ENCODE data around the gene MEGF6. TPM values are rescaled to one million over a fixed set of nuclear protein-coding genes. Genes with fewer than 3 reads are reported as not detected.

MEGF6 gene
- total and polyA plus RNA-seq, 2 donors (not counting 1 experiment from before 2014, with no cell fraction given) = 43.2 to 77.3 TPM

GRCh38 chr1:3518756-3519155 lies 92.6 kb downstream of the MEGF6 start:
- Histone ChIP-seq H3K4me2 (replicated peaks; ENCODE audit: low read depth, low read length, poor library complexity, severe bottlenecking) (no peak overlapping the region), H2AFZ (ENCODE audit: insufficient read depth, low read depth, low read length, poor library complexity, severe bottlenecking) (no peak overlapping the region), H3K27ac (ENCODE audit: low read length in 2 of 2) (no peak overlapping the region), H3K4me1 (ENCODE audit: control insufficient read depth in 2 of 2, insufficient read depth in 2 of 2, low read length in 2 of 2) (no peaks in the 10 kb centered on the region), H4K20me1 (ENCODE audit: control insufficient read depth, insufficient read depth, low read length, poor library complexity, severe bottlenecking) (peaks cover 76% of the 10 kb centered on the region), H3K79me2 (ENCODE audit: control insufficient read depth, insufficient read depth, low read length) (peaks cover 13% of the 10 kb centered on the region), H3K36me3 (replicated peaks in 1 of 2; ENCODE audit: control extremely low read depth in 1 of 2, control insufficient read depth in 1 of 2, extremely low read depth in 1 of 2, insufficient read depth in 2 of 2, low read length in 1 of 2) (no peaks in the 10 kb centered on the region), H3K4me3 (ENCODE audit: control extremely low read depth in 1 of 5, extremely low read depth in 1 of 5, insufficient read depth in 1 of 5, low read depth in 2 of 5, low read length in 4 of 5) (no peak overlapping the region), H3K9me3 (ENCODE audit: control extremely low read depth in 1 of 3, control insufficient read depth in 2 of 3, insufficient read depth in 1 of 3, low read length in 2 of 3) (peaks cover 0 to 15% (median 0%) of the 10 kb centered on the region in 3 donors), H3K27me3 (replicated peaks in 1 of 4; ENCODE audit: control extremely low read depth in 1 of 4, control insufficient read depth in 3 of 4, insufficient read depth in 4 of 4, low read length in 3 of 4) (no peaks in the 10 kb centered on the region), H3K9ac (ENCODE audit: low read length) (no peak overlapping the region)
- ATAC-seq (ENCODE audit: low read depth) (no peak), DNase-seq (no peak)
- TF ChIP-seq EZH2 (IDR thresholded peaks at IDR 0.05; ENCODE audit: borderline replicate concordance, insufficient read depth, low read depth, low read length, poor library complexity, severe bottlenecking) (no peak), CTCF (IDR thresholded peaks at IDR 0.05) (no peak)
- H3K27ac Mint-ChIP-seq = no peak overlapping the region
- no peaks in the 10 kb centered on the region for H3K27me3 Mint-ChIP-seq
- intact Hi-C loops (cut with micrococcal nuclease) = no loop called here
- H3K9me3 Mint-ChIP-seq (ENCODE audit: insufficient read depth) = no peaks in the 10 kb centered on the region
- 98% methylated on average over 7 of the region's 8 CpGs for WGBS (ENCODE audit: insufficient coverage)
- no peaks in the 10 kb centered on the region for H3K4me1 Mint-ChIP-seq
- CTCF ChIA-PET = interaction anchor here (0.7 to 3.2 kb wide), 6 partner anchors 10 to 206 kb away, joined by 3 to 18 read pairs (median 3); no protein-coding TSS in a partner anchor
- H3K4me3 Mint-ChIP-seq = no peak overlapping the region
- POLR2A ChIA-PET = no interaction called here

GRCh38 chr1:3518256-3518655 lies 93.1 kb downstream of the MEGF6 start:
- Mint-ChIP-seq H3K27me3 (no peaks in the 10 kb centered on the region), H3K9me3 (ENCODE audit: insufficient read depth) (no peaks in the 10 kb centered on the region), H3K4me1 (no peaks in the 10 kb centered on the region), H3K27ac (no peak overlapping the region), H3K4me3 (no peak overlapping the region)
- peak; percentile 32 for DNase-seq
- intact Hi-C loops (cut with micrococcal nuclease) = no loop called here
- TF ChIP-seq EZH2 (IDR thresholded peaks at IDR 0.05; ENCODE audit: borderline replicate concordance, insufficient read depth, low read depth, low read length, poor library complexity, severe bottlenecking) (no peak), CTCF (IDR thresholded peaks at IDR 0.05) (peak; percentile 79)
- WGBS (ENCODE audit: insufficient coverage) = 95% methylated on average over 11 of the region's 12 CpGs
- POLR2A ChIA-PET = no interaction called here
- H3K4me3 ChIP-seq (ENCODE audit: control extremely low read depth in 1 of 5, extremely low read depth in 1 of 5, insufficient read depth in 1 of 5, low read depth in 2 of 5, low read length in 4 of 5) = no peak overlapping the region
- no peak for ATAC-seq (ENCODE audit: low read depth)
- peaks cover 13% of the 10 kb centered on the region for H3K79me2 ChIP-seq (ENCODE audit: control insufficient read depth, insufficient read depth, low read length)
- no peak overlapping the region for H3K4me2 ChIP-seq (replicated peaks; ENCODE audit: low read depth, low read length, poor library complexity, severe bottlenecking)
- H3K9me3 ChIP-seq (ENCODE audit: control extremely low read depth in 1 of 3, control insufficient read depth in 2 of 3, insufficient read depth in 1 of 3, low read length in 2 of 3) = peaks cover 0 to 15% (median 0%) of the 10 kb centered on the region in 3 donors
- H2AFZ ChIP-seq (ENCODE audit: insufficient read depth, low read depth, low read length, poor library complexity, severe bottlenecking) = no peak overlapping the region
- no peak overlapping the region for H3K27ac ChIP-seq (ENCODE audit: low read length in 2 of 2)
- peaks cover 76% of the 10 kb centered on the region for H4K20me1 ChIP-seq (ENCODE audit: control insufficient read depth, insufficient read depth, low read length, poor library complexity, severe bottlenecking)
- H3K9ac ChIP-seq (ENCODE audit: low read length) = no peak overlapping the region
- H3K4me1 ChIP-seq (ENCODE audit: control insufficient read depth in 2 of 2, insufficient read depth in 2 of 2, low read length in 2 of 2) = no peaks in the 10 kb centered on the region
- H3K36me3 ChIP-seq (replicated peaks in 1 of 2; ENCODE audit: control extremely low read depth in 1 of 2, control insufficient read depth in 1 of 2, extremely low read depth in 1 of 2, insufficient read depth in 2 of 2, low read length in 1 of 2) = no peaks in the 10 kb centered on the region
- no peaks in the 10 kb centered on the region for H3K27me3 ChIP-seq (replicated peaks in 1 of 4; ENCODE audit: control extremely low read depth in 1 of 4, control insufficient read depth in 3 of 4, insufficient read depth in 4 of 4, low read length in 3 of 4)
- CTCF ChIA-PET = interaction anchor here (0.6 to 3.2 kb wide), 7 partner anchors 10 to 206 kb away, joined by 3 to 18 read pairs (median 3); no protein-coding TSS in a partner anchor
